Activated CD4-positive, alpha-beta T cell treated with anti-CD3 and anti-CD28 coated beads, Interleukin-2, amount 10 ng/mL, durations not matched to agents 24 days and 14 days (primary cell): ENCODE measurements around the gene CCDC92B. TPM values are rescaled to one million over a fixed set of nuclear protein-coding genes. Genes with fewer than 3 reads are reported as not detected.
"Not testable (repeated sequence)": the region's sequence is repeated elsewhere in the genome, so short reads cannot be mapped to it uniquely, and the experiment has no call there.

Experiments
- DNase-seq: peaks from one replicate; pipeline ENCODE4 v3.0.0; 2022
- H3K27ac Mint-ChIP-seq: one replicate; pipeline ENCODE4 v1.8.0; 2022; ENCODE audit warnings: mild to moderate bottlenecking, mixed read lengths
- H3K27me3 Mint-ChIP-seq: one replicate; pipeline ENCODE4 v1.8.0; 2022; ENCODE audit warnings: mixed read lengths
- H3K36me3 Mint-ChIP-seq: one replicate; pipeline ENCODE4 v1.8.0; 2022; ENCODE audit warnings: low read depth, mild to moderate bottlenecking, mixed read lengths
- H3K4me1 Mint-ChIP-seq: one replicate; pipeline ENCODE4 v1.8.0; 2021; ENCODE audit warnings: mixed read lengths
- H3K4me3 Mint-ChIP-seq: one replicate; pipeline ENCODE4 v1.8.0; 2022; ENCODE audit warnings: mild to moderate bottlenecking, moderate library complexity, mixed read lengths
- H3K9me3 Mint-ChIP-seq: one replicate; pipeline ENCODE4 v1.8.0; 2021; ENCODE audit warnings: mixed read lengths
- intact Hi-C: fragments of 100-400 bp; cut with micrococcal nuclease; formaldehyde crosslinking; loops from one replicate; pipeline ENCODE4 v1.15.1; 2023
- total RNA-seq: library from RNA; stranded (reverse); gene quantifications from 2 replicates; pipeline ENCODE4 v1.2.3, GENCODE V29; 2022

CCDC92B gene
- total RNA-seq = 0.14 TPM in 2 replicates

GRCh38 chr17:2749058-2749783 is at the start of gene CCDC92B:
TSS of gene CCDC92B (minus strand) at chr17:2749652. CDS start at chr17:2735145, 14,507 bp downstream.
- Mint-ChIP-seq H3K27ac (no peak within 1 kb of the TSS), H3K9me3 (no peaks in the 10 kb centered on the region), H3K27me3 (peaks cover 48% of the 10 kb centered on the region), H3K4me3 (peak within 1 kb of the TSS; percentile 50), H3K4me1 (no peaks in the 10 kb centered on the region), H3K36me3 (no peaks in the 10 kb centered on the region)
- DNase-seq = no peak
- intact Hi-C loops = no loop called here

GRCh38 chr17:2798678-2799077 is 49.2 kb upstream of the CCDC92B start:
- intact Hi-C loops = no loop called here
- H3K4me3 Mint-ChIP-seq = no peak overlapping the region
- DNase-seq = peak; percentile 60
- H3K27ac Mint-ChIP-seq = no peak overlapping the region
- H3K9me3 Mint-ChIP-seq = no peaks in the 10 kb centered on the region
- peaks cover 7% of the 10 kb centered on the region for H3K27me3 Mint-ChIP-seq
- H3K36me3 Mint-ChIP-seq = peaks cover 22% of the 10 kb centered on the region
- H3K4me1 Mint-ChIP-seq = peaks cover 54% of the 10 kb centered on the region

GRCh38 chr17:2798188-2798587 is 48.7 kb upstream of the CCDC92B start:
- peaks cover 7% of the 10 kb centered on the region for H3K27me3 Mint-ChIP-seq
- no peaks in the 10 kb centered on the region for H3K9me3 Mint-ChIP-seq
- H3K4me1 Mint-ChIP-seq = peaks cover 58% of the 10 kb centered on the region
- intact Hi-C loops = no loop called here
- H3K36me3 Mint-ChIP-seq = peaks cover 20% of the 10 kb centered on the region
- DNase-seq = peak; percentile 57
- peak overlapping the region; percentile 85 for H3K4me3 Mint-ChIP-seq
- no peak overlapping the region for H3K27ac Mint-ChIP-seq

- Mint-ChIP-seq H3K27me3 (peaks cover 10% of the 10 kb centered on the region), H3K9me3 (no peaks in the 10 kb centered on the region), H3K4me3 (peak overlapping the region; percentile 85), H3K4me1 (peaks cover 63% of the 10 kb centered on the region), H3K36me3 (peaks cover 15% of the 10 kb centered on the region), H3K27ac (peak overlapping the region; percentile 5)
- intact Hi-C loops = no loop called here
- DNase-seq = no peak
Measured at GRCh38 chr17:2797637-2798036, 48.2 kb upstream of the CCDC92B start.

GRCh38 chr17:2797226-2797625 is 47.8 kb upstream of the CCDC92B start:
- intact Hi-C loops = no loop called here
- Mint-ChIP-seq H3K27ac (no peak overlapping the region), H3K36me3 (peaks cover 15% of the 10 kb centered on the region), H3K9me3 (no peaks in the 10 kb centered on the region), H3K4me3 (peak overlapping the region; percentile 85), H3K4me1 (peaks cover 66% of the 10 kb centered on the region), H3K27me3 (peaks cover 10% of the 10 kb centered on the region)
- DNase-seq = no peak

GRCh38 chr17:2796164-2797125 is 47.0 kb upstream of the CCDC92B start, which contains the start of gene RAP1GAP2:
TSS of gene RAP1GAP2 (plus strand) at chr17:2796438. CDS start at chr17:2796528, 90 bp downstream.
- Mint-ChIP-seq H3K4me3 (peak within 1 kb of the TSS; percentile 85), H3K27me3 (peaks cover 8% of the 10 kb centered on the region), H3K27ac (peak within 1 kb of the TSS; percentile 25), H3K4me1 (peaks cover 69% of the 10 kb centered on the region), H3K9me3 (no peaks in the 10 kb centered on the region), H3K36me3 (peaks cover 9% of the 10 kb centered on the region)
- peak; percentile 93 for DNase-seq
- intact Hi-C loops = no loop called here

GRCh38 chr17:2795441-2796163 is 46.1 kb upstream of the CCDC92B start:
- H3K27me3 Mint-ChIP-seq = peaks cover 12% of the 10 kb centered on the region
- intact Hi-C loops = no loop called here
- peak overlapping the region; percentile 85 for H3K4me3 Mint-ChIP-seq
- H3K4me1 Mint-ChIP-seq = peaks cover 74% of the 10 kb centered on the region
- H3K9me3 Mint-ChIP-seq = no peaks in the 10 kb centered on the region
- H3K27ac Mint-ChIP-seq = peak overlapping the region; percentile 25
- no peak for DNase-seq
- peaks cover 9% of the 10 kb centered on the region for H3K36me3 Mint-ChIP-seq

GRCh38 chr17:2794111-2794803 is 44.8 kb upstream of the CCDC92B start:
- Mint-ChIP-seq H3K27me3 (peaks cover 12% of the 10 kb centered on the region), H3K9me3 (no peaks in the 10 kb centered on the region), H3K36me3 (peaks cover 6% of the 10 kb centered on the region), H3K4me3 (peak overlapping the region; percentile 85), H3K4me1 (peaks cover 73% of the 10 kb centered on the region), H3K27ac (peak overlapping the region; percentile 13)
- intact Hi-C loops = no loop called here
- peak; percentile 81 for DNase-seq

- DNase-seq = peak; percentile 77
- Mint-ChIP-seq H3K27me3 (peaks cover 17% of the 10 kb centered on the region), H3K27ac (no peak overlapping the region), H3K9me3 (no peaks in the 10 kb centered on the region), H3K36me3 (no peaks in the 10 kb centered on the region), H3K4me3 (peak overlapping the region; percentile 39), H3K4me1 (peaks cover 60% of the 10 kb centered on the region)
- intact Hi-C loops = no loop called here
Measured at GRCh38 chr17:2792366-2793169, 43.1 kb upstream of the CCDC92B start.

- Mint-ChIP-seq H3K4me1 (peaks cover 35% of the 10 kb centered on the region), H3K27me3 (peaks cover 14% of the 10 kb centered on the region), H3K36me3 (no peaks in the 10 kb centered on the region), H3K27ac (no peak overlapping the region), H3K4me3 (no peak overlapping the region), H3K9me3 (no peaks in the 10 kb centered on the region)
- intact Hi-C loops = loop anchor here (5.0 kb wide), 1 partner anchor 38 kb away; no protein-coding TSS in a partner anchor
- DNase-seq = no peak
Measured at GRCh38 chr17:2789700-2790099, 40.2 kb upstream of the CCDC92B start.

GRCh38 chr17:2786176-2786881 is 36.9 kb upstream of the CCDC92B start:
- Mint-ChIP-seq H3K4me3 (no peak overlapping the region), H3K36me3 (no peaks in the 10 kb centered on the region), H3K27me3 (peaks cover 8% of the 10 kb centered on the region), H3K9me3 (no peaks in the 10 kb centered on the region), H3K4me1 (peaks cover 7% of the 10 kb centered on the region), H3K27ac (no peak overlapping the region)
- peak; percentile 98 for DNase-seq
- intact Hi-C loops = loop anchor here (1.0 to 5.0 kb wide), 3 partner anchors 41 to 144 kb away; no protein-coding TSS in a partner anchor

- not testable (repeated sequence) for H3K27me3 Mint-ChIP-seq, H3K9me3 Mint-ChIP-seq, DNase-seq, H3K27ac Mint-ChIP-seq, H3K4me3 Mint-ChIP-seq, H3K4me1 Mint-ChIP-seq, H3K36me3 Mint-ChIP-seq
- intact Hi-C loops = loop anchor here (5.0 kb wide), 1 partner anchor 42 kb away; no protein-coding TSS in a partner anchor
Measured at GRCh38 chr17:2785376-2785775, 35.9 kb upstream of the CCDC92B start.
